Measurements from ENCODE around the gene RSRC1.
"Not testable (repeated sequence)": the region's sequence is repeated elsewhere in the genome, so short reads cannot be mapped to it uniquely, and the experiment has no call there.

RSRC1 gene, protein sequence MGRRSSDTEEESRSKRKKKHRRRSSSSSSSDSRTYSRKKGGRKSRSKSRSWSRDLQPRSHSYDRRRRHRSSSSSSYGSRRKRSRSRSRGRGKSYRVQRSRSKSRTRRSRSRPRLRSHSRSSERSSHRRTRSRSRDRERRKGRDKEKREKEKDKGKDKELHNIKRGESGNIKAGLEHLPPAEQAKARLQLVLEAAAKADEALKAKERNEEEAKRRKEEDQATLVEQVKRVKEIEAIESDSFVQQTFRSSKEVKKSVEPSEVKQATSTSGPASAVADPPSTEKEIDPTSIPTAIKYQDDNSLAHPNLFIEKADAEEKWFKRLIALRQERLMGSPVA

DNA sequence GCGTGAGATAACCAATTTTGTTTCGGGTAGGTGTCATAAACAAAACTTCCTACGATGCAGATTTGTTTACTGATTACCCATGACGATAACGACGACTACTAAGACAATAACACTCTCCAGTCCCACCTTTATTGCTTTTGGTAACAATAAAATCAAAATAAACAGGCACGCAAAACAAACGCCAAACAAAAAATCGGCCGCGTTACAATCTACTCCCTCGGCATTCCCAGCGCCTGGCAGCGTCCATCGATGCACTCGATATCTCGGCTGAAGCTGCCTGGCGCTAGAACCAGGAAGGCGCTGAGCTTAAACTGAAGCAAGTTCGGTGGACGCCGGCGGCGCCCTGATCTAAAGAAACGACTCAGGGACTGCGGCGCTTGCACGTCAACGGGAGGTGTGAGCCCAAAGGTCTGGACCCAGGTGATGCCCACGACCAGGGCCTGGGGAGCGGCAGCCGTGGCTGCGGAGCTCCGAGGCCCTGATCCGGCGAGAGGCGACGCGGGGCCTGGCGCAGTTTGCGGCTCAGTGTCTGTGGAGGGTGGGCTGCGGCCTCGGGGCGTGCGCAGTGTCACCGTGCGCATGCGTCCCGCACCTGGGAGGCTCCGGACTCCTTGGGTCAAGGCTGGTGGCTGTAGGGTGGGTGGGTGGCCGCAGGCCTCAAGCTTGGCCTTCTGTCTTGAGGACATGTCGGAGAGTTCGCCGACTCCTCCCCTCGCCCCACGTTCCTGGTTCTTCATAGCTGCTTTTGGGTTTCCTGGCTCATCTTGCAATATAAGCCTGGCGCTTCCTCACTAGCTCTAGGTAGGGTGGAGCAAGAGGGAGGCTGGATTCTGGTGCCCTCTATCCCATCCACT lies at the start of gene RSRC1:
Gene RSRC1, plus strand, starts transcription at position 286 of the 854 bp plus-strand sequence. CDS start 12,016 bp downstream, outside the sequence.
- DNase-seq, result peak; percentile 81

DNA sequence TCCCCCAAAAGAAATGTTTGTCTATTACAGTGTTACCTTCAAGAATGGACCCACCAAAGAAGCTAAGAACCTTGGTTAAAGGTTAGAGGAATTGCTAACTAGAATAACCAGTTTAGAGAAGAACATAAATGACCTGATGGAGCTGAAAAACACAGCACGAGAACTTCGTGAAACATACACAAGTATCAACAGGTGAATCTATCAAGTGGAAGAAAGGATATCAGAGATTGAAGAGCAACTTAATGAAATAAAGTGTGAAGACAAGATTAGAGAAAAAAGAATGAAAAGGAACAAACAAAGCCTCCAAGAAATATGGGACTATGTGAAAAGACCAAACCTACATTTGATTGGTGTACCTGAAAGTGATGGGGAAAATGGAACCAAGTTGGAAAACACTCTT lies 44.3 kb upstream of the RSRC1 start:
- DNase-seq, result not testable (repeated sequence)

DNA sequence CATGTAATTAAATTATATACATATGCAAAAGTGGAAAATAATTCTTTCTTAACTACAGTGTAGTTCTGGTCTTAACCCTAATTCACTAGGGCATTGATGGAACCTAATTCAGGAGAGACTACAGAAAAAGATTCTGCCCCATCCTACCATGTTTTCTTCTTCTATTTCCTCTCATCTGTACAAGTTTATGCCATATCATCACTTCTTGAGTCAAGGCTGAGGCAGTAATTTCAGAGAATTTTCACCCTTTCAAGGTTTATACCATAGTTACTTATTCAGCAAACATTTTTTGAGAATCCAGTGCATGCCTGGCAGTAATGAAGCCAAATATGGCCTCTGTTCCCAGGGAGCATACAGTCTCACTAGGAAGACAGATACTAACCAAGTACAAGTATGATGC lies 37.1 kb upstream of the RSRC1 start:
- no peak for DNase-seq

DNA sequence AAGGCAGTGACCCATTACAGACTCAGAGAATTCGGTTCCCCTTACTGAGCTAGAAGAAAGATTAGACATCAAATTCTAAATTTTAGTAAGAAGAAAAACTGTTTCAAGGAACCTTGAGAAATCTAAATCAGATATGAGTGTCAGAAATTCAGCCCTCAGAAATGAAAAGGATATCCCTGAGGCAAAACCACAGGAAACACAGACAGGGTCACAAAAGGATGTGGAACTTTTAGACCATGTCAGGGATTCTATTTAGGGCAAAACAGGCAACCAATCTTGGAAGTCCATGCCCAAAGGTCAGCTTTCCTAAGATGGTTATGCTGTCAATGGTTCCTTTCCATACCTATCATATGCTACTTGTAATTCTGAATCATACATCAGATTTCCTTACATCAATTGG lies 35.3 kb upstream of the RSRC1 start:
- no peak for DNase-seq

DNA sequence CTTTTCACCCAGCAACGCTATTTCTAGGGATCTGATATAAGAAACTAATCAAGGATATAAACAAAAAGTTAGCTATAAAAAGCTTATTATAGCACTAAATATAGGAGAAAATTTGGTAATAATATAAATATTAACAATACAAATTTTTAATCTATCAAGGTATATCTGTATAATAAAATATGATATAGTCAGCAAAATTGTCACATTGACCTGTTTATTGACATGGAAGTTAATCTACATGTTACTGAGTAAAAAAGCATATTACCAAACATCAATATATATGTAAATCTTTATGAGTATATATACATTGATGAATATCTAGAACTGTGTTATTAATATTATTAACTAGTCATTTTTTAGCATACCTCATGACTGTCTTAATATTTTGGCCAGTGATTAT lies 30.3 kb upstream of the RSRC1 start:
- no peak for DNase-seq

DNA sequence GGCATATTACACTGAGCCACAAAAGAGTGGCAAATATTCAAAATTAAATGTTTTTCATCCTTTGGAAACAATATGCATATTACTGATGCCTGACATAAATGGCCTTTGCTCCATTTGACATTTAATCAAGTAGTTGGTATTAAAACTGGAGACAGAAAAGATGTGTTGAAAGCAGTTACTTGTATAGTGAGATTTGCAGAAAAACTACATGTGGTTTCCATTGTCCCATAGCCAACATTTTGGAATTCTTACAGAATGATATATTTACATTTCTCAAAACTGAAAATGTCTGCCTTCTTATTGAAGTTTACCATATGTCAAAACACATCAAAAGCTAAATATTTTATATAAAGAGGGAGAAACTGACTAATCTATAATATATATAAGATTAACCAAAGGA lies 25.2 kb upstream of the RSRC1 start:
- no peak for DNase-seq

DNA sequence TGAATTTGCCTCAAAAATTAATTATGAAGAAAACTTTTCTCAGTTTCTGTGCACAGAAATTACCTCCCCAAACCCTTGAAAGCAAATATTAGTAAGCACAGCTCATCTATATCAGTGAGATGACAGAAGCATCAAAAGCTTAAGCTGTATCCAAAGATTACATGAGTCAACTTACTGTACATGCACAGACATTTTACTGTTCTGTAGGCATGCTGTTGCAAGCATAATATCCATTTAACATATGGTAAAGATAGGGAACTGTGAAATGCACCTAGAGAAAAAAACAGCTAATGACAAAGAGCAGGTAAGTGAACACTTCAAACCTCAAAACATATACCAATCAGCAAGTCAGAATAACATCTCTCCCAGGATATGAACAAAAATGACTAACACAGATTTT lies 24.5 kb upstream of the RSRC1 start:
- no peak for DNase-seq

DNA sequence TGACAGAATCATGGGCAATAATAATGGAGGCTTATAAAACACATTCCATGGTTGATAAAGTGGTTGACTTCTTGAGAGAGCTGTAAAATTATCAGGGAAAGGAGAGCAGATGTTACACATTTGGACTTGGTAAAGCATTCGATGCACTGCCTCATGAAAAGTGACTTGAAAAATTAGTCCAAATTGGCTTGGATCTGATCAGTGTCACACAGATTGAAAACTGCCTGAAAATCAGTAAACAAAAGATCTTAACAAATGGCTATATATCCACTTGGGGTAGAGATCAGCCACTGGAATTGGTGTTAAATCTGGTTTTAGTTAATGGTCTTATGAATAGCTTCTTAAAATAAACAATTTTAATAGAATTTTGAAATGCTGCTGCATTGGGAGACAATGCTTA lies 24.0 kb upstream of the RSRC1 start:
- no peak for DNase-seq

DNA sequence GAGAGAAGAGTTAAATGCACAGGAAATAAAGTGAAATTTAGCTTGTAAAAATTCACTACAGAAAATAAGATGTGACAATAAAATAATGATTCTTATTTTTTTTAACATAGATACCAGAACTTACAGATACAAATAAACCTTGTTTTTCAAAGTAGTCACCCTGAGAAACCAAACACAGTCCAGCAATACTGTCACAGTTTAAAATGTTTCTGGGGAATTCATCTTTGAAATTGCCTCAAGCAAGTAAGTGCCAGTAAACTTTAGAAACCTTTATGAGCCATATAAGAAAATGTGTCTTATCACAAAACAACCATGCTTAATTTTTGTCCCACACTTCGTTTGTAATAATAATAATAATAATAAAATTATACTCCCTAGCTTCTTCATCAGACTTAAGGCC lies 23.5 kb upstream of the RSRC1 start:
- no peak for DNase-seq

DNA sequence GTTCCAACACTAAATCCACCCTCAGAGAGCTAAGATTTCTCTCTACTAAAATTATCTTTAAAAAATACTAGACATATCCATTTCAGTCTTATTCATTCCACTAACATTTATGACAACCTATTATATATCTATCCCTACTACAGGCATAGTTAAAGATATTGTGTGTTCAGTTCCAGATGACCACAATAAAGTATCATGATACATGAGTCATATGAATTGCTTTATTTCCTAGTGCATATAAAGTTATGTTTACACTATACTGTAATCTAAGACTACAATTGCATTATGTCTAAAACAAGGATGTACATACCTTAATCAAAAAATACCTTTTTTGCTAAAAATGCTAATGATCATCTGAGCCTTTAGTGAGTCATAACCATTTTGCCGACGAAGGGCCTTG lies 23.1 kb upstream of the RSRC1 start:
- no peak for DNase-seq

DNA sequence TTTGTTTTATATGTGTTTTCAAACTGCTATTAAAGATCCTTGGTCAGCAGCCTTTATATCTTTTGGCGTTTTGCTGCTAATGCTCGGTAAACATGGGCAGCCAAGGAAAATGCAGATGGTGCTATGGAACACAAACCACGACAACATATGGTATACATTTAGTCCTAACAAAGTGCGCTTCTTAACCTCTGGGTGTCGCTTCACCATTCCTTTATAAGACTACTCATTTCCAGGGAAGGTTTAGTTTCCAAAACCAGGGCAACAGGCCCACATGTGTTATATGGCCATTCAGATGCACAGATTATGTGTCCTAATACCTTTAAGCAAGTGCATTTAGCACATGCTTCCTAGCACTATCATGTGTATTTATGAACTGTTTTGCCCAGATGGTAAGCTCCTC lies 18.4 kb upstream of the RSRC1 start:
- DNase-seq, result no peak

DNA sequence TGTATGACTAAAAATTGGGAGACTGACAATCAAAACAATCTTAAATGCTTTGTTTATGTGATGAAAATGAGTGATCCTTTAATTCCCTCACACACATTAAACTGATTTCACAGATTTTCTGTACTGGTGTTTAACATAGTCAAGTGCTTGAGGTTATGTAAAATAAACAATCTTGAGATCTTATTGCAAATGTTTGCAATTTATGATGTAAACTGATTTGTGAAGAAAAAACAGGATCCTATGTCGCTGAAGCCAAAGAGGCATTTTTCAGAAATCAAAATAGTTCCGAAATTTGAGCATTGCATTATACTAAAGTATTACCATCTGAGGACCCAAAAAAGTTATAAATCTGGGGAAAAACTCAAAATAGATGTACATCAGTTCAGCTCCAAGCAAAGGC lies 16.4 kb upstream of the RSRC1 start:
- DNase-seq, result no peak

DNA sequence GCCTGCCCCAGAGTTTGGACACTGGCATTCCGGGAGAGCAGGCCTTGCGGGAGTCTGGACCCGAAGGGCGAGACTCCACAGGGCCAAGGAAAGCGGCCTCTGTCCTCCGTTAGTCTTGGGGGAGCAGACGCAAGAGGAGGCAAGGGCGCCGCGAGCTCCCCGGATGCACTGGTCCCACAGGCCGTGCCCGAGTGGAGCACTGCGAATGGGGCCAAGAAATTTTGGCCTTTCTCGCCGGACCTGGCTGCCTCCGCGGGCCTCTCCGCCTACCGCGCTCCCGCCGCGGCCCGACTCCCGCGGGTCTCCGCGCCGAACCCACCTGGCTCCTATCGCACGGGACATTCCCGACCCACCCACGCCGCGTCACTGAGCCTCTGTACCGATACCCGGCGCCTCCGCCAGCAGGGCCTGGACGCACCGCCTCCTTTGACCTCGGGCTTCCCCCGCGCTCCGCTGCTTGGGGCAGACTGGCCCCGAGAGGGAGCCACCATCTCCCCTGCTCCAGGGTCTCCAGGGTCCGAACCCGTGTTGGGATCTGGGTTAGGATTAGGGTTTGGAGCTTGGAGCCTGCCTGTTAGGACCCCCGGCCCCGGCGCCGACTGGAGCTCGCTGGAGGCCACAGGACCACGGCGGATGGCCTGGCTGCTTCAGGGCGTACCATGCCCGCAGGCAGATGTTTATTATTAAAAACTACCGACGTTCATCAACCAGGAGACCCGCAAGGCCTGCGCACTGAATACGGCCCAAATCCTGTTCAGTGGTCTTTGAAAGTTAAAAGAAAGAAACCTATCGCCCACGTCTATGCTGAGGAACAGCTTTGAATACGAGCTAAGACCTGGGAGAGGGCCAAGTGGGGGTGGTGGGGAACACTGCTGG lies 15.4 kb upstream of the RSRC1 start:
- no peak for DNase-seq

DNA sequence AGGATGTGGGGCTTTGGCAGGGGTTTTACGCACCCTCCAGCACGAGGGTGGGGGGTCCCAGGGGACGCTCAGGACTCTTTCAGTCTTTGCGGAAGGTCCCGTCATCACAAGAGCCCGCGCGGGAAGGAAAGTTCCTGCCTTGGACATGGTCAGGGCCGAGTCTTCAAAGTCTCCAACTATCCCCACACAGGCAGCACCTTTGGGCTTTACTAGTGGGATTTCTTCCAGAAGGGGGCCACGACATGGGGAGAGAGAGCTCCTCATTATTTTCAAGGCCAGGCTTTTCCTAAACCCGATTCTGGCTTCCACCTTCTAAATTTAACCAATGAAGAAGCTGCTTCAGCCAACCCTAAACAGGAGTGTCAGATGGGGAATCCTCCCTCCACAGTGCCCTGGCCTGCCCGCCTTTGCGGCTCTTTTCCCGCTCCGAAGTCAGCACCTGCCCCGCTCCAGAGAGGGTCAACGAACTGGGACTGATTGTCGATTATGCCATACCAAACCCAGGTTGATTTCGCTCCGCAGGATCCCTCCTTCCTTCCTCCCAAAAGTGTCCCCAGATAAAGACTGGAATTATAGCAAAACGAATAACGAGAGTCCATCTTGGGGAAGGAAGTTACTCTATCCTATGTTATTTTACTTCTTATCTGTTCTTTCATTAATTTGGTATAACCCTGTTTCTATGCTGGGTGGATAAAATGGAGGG lies 14.6 kb upstream of the RSRC1 start:
- DNase-seq, result no peak

DNA sequence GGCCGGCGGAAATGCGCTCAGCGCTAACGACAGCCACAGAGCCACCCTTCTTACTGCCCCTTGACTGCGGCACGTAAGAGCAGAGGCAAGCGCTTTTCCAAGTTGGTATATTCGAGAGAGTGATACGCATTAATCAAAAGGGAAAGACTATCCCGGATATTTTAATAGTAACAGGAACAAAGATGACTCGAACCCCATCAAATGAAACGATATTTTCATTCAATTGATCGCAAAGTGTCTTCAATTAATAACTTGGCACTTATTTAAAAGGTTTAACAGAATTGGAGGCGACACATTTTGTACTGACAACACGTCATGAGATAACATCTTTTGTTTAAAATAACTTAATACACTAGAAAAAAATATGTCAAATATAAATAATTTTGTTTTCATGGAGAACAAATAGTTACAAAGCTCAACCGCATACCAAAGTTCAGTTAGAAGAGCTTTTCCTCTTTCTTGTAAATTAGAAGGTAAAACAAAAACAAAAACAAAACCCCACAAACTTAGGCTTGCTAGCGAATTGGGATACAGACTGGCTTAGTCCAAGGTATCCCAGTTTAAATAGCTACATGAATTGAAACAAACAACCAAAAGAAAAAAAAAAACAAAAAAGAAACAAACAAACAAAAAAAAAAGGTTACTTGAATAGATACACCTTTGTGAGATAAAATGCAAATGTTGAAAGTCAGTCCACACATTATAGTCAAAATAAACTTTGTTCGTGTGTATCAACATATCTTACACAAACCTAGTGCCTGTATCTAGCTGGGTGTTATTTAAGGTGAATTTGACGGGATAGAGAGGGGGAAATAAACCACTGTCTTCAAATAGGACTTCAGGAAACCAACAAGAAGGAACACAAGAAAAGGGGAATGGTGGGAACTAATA lies 13.8 kb upstream of the RSRC1 start:
- no peak for DNase-seq

DNA sequence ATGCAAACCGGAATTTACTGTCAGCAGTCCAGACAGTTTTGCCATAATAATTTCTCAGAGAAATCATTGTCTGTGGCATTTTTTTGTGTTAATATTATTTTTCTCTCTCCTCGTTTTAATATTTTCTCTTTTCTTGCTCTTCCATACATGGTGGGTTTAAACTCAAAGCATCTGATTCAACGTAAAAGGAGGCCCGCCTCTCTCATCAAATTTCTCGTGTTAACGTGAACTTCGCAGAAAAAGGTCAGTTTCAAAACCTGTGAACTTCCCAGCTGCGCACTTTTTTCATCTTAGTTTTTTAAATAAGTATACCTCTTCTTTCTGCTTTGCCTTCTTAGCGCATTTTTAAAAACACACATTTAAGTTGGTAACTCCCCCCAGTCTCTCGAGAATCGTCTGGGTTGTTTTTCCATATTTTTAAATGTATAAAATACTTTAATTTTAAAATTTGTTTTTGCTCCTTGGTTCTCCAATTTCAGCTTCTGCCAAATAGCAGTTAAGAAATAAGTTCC lies 12.8 kb upstream of the RSRC1 start:
- DNase-seq, result no peak

DNA sequence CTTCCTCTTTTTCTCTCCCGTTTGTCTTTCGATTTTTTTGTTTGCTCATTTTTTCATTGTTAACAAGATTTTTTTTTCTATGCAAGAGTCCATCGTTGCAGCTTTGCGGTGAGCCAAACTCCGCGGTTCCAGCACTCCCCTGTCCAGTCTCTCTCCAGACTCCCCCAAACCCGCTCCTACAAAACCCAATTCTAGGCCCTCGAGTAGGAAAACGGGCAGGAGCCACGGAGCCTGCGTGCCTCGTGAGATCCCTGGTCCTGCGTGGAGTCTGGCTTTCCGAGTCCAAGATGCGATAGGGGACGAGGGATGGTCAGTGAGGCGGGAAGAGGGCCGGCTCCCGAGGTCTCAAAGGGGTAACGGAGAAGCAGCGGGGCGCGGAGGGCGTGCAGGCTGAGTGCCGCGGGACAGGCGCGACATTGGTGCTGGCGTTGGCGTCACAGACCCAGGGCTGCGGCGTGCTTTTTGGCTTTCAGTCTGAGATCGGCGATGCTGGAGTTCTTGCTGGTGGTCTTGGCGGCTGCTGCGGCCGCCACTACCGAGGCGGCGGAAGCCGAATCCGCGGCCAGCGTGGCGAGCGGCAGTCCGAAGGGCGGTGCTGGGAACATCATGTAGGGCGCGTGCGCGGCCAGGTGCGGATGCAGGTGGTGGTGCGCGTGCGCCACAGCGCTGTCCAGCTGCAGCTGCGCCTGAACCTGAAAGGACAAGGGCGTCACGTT lies 12.1 kb upstream of the RSRC1 start:
- peak; percentile 78 for DNase-seq

DNA sequence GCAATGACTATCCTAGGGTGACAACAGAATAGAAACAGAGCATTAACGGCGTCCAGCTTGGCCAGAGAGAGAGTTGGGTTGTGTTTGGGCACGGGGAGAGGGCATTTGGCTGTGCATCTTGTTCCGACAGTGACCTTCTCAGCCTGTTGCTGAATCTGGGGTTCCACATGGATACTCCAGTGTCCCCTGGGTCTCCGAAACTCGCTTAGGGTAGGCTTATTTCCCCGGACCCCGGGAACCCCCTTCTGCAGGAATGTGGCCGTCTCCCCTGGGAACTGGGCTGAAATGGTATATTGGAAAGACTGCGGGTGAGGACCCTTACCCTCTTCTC lies 11.6 kb upstream of the RSRC1 start:
- no peak for DNase-seq

DNA sequence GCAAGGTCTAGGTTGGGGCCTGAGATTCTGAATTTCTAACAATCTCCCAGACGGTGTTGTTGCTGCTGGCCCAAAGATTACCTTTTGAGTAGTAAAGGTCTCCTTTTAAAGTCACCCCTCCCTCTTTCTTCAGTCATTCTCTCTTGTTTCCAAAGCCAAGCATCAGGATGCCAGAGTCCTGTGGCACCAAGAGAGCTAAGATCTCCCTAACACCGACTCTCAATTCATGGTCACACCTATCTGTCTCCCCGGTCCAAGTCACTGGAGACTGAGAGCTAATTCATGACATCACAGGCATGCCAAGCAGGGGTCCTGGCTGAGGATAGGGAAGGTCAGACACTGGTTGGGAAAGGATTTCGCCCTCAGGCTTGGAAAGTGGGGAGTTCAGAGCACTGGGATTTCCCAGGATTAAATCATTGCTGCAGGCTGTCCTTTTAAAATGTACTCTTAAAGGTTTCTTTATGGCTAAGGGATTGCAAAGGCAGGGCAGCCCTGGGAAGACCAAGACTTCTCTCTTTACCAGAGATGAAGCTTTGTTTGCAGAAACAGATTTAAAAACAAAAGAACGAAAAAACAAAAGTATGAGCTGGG lies 11.0 kb upstream of the RSRC1 start:
- DNase-seq, result no peak

DNA sequence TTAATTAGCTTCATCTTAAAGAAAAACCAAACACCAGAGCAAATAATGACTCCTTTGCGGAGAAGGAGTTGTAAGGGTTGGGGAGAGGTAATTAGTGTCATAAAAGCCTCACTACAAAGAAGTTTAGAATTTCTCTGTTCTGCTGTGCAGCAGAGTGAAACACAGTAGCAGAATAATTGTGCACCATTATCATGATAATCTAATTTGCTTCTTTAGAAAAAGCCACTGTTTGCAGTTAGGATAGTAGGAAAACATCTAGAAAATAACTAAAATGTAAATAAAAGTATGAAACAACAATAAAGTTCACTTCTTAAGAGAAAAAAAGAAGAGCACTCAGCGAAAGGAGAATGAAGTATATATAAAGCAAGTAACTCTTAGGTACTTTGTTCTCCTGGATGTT lies 9.2 kb upstream of the RSRC1 start:
- DNase-seq, result no peak
